GM19372 (cell line): Measurements from ENCODE around the gene KRTAP9-6.
"Not testable (repeated sequence)": the region's sequence is repeated elsewhere in the genome, so short reads cannot be mapped to it uniquely, and the experiment has no call there.

Source experiments
- ATAC-seq: cut with Tn5 transposase; IDR thresholded peaks from one replicate; pipeline ENCODE4 v1.9.1; 2021; ENCODE audit warnings: mild to moderate bottlenecking, low read depth, moderate library complexity; ENCODE audit not compliant: unreplicated experiment

Gene KRTAP9-6

DNA sequence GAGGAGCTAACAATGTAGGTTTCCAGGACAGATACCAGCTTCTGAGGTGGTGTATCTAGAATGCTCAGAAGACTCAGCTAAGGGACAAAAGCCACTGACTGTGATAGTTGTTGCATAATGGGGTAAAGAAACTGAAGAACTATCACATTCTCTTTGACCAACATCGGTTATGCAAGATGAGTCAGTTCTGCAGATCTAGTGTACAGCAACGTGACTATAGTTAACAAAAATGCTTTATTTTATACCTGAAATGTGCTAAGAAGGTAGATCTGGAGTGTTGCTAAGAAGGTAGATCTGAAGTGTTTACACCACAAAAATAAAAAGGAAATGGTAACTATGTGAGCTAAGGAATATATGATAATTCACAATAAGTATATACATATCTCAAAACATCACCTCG is 2.5 kb downstream of the KRTAP9-6 start:
- ATAC-seq, result no peak

DNA sequence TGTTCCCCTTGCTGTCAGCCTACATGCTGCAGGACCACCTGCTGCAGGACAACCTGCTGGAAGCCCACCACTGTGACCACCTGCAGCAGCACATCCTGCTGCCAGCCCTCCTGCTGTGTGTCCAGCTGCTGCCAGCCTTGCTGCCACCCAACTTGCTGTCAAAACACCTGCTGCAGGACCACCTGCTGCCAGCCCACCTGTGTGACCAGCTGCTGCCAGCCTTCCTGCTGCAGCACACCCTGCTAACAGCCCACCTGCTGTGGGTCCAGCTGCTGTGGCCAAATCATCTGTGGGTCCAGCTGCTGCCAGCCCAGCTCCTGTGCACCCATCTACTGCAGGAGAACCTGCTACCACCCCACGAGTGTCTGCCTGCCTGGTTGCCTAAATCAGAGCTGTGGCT is 6.1 kb downstream of the KRTAP9-6 start:
- not testable (repeated sequence) for ATAC-seq

DNA sequence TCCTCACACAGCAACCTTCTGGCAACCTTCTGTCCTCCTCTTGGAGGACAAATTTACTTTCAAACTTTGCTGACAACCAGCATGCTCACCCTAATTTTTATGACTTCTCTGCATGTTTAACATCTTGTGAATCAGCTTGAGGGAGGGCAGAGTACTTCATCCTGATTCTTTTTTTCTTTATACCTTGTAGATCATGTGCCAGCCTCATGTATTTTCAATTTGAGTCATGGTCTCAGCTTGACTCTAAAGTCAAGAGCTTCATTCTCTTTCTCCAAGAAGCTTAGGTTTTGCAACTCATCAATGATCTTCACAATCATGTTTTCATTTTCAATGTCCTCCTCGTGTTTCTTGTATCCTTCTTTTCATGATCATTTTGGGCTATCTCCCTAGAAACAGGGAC is 6.7 kb downstream of the KRTAP9-6 start:
- ATAC-seq, result no peak

DNA sequence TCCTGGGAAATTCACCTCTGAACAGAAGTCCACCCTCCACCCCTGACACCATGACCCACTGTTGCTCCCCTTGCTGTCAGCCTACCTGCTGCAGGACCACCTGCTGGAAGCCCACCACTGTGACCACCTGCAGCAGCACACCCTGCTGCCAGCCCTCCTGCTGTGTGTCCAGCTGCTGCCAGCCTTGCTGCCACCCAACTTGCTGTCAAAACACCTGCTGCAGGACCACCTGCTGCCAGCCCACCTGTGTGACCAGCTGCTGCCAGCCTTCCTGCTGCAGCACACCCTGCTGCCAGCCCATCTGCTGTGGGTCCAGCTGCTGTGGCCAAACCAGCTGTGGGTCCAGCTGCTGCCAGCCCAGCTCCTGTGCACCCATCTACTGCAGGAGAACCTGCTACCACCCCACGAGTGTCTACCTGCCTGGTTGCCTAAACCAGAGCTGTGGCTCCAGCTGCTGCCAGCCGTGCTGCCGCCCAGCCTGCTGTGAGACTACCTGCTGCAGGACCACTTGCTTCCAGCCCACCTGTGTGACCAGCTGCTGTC is 10.5 kb downstream of the KRTAP9-6 start, which contains the start of gene KRTAP9-7:
TSS of gene KRTAP9-7 (plus strand) at position 51 of the 543 bp plus-strand sequence. CDS start at position 51, 0 bp downstream.
- not testable (repeated sequence) for ATAC-seq

DNA sequence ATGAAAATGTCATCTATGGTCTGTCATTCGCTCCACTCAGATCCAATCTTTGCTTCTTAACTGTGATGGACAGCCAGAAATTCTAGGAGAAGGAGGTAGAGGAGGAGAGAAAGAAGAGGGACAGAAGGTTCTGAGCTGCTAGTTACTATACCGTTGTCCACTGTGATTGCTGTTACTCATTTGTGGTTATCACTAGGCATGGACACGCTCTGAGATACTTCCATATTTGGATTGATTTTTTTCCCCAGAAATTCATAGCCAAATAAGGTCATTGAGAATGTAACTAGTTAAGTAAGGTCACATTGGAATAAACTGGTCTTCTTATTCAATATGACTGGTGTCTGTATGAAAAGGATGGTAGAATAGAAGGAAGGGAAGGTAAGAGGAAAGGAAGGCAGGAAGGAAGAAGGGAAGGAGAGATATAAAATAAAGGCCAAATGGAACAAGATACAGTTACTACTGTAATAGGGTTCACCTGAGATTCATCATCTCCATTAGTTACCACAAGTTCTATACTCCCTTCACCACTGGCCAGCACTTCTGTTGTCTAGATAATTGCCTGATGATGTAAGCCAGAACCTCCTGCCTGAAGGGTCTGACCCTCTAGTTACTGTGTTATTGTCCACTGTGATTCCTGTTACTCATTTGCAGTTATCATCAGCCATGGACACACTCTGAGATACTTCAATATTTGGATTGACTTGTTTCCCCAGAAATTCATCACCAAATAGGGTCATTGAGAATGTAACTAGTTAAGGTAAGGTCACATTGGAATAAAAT is 13.2 kb downstream of the KRTAP9-6 start:
- no peak for ATAC-seq

DNA sequence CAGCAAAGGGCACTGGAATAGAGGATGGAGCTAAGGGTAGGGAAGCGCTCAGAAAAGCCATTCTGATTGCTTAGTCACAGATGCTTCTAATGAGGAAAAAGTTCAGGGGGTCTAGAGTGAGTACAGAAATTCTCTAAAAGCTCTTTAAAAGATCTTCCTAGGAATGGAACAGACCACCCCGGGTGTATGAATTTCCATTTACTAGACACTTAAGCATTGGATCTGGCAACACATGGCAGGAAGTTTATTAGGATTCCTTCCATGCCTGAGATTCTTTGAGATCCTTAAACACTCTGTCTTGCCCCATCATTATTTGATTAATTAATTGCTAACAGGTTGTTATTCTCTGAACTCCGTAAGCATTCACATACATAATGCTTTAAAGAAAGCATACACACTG is 18.9 kb downstream of the KRTAP9-6 start:
- no peak for ATAC-seq

DNA sequence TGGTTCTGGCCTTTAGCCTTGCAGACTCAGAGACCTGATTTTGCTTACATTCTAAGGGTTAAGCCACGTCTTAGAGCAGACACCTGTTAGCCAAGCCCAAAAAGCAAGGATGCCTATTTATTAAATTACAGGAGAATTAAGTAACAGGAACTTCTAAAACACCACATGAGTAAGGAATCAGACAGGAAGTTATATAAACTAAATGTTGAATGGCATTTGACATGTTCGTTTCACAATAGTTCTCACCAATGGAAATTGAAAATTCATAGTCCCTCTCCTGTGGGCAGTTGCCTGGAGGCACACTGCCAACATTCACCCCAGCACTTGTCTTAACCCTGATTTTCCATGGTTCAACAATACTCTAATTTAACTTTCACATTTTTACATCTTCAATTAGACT is 19.4 kb downstream of the KRTAP9-6 start:
- ATAC-seq, result no peak

DNA sequence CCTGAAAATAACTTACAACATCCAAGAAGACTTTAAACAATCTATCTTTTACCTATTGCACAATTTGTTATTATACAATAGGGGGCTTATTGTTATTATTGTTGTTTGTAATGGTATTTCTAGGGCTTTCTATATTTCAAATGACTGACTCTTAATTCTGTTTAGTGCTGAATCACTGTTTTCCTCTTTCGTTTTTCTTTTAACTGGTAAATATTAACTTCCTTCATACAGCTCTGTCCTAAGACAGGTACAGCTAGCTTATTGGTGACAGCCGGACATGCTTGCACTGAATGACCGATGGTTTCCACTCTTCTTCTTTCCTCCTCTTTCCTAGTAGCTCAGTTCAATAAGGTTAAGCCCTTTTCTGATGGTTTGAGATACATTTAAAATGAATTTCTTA is 21.9 kb downstream of the KRTAP9-6 start:
- ATAC-seq, result no peak

DNA sequence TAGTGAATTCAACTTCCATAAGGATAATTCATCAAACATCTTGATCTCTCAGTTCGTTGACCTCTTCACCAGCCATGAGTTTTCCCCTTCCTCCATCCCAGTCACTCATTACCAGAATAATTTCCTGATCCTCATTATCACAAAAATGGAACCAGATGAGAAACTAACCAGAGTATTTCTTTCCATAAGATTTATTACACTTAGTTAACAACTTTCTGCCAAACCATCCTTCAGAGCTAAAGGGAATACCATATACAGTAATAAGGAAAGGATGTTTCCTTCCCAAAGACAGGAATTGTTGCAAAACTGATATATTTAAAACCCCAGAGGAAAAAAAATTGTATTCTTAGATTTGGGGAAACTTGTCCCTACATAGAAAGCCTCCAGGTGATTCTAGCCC is 28.8 kb downstream of the KRTAP9-6 start:
- no peak for ATAC-seq

DNA sequence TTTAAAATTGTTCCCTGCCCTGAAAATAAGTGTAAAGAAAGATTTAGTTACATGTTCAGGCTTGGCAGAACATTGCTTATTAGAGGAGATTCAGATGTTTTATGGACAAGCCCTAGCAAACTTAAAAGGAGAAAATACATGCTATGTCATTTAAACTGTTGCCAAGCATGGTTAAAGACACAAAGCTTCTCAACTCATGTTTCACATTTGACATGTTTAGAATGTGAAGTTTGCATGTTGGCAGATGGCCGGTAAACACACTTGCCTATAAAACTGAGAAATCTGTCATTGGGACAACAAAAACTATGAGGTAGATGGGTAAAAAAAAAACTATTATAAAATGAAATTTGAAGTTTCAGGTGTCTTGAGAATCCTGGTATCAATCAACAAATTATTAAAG is 31.7 kb downstream of the KRTAP9-6 start:
- ATAC-seq, result no peak

DNA sequence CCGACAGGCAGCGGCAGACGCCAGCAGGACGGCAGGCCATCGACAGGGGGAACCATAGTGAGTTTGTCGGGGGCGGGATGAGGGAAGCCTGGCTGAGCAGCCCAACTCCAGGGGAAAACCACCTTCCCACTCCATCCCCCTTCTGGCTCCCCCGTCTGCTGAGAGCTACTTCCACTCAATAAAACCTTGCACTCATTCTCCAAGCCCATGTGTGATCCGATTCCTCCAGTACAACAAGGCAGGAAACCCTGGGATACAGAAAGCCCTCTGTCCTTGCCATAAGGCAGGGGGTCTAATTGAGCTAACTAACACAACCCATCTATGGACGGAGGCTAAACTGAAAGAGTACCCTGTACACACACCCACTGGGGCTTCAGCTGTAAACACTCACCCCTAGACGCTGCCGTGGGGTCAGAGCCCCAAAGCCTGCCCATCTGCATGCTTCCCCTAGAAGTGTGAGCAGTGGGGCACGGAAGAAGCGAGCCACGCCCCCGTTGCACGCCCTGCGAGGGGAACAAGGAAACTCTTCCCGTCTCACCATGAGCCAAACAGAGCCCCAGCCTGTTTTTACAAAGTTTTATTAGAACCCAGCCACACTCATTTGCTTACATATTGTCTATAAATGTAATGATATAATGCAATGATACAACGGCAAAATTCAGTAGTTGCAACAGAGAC is 33.4 kb downstream of the KRTAP9-6 start:
- no peak for ATAC-seq

DNA sequence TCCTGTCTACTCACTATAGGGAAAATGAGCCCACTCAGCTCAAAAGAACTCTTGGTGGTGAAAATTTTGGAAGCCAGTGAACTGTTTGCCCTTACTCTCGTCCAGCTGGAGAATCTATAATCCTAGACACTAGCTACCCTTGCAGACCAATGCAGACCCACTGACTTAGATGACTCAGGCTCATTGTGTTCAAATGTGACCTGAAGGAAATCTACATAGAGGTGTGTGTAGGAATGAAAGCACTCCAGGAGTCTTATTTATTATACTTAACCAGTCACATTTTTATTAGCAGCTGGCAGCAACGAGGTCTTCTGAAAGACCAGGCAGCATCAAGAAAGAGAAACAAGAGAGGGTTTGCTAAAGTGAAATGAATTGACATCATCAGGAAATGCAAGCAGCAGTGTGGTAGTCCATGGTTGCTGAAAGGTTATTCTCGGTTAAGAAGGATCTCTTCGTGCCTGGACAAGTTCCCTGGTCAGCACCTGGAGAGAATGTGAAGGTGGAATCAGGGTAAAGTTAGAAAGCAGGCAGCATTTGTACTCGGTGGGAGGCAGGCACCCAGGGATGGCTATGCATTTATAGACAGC is 36.1 kb downstream of the KRTAP9-6 start:
- no peak for ATAC-seq

DNA sequence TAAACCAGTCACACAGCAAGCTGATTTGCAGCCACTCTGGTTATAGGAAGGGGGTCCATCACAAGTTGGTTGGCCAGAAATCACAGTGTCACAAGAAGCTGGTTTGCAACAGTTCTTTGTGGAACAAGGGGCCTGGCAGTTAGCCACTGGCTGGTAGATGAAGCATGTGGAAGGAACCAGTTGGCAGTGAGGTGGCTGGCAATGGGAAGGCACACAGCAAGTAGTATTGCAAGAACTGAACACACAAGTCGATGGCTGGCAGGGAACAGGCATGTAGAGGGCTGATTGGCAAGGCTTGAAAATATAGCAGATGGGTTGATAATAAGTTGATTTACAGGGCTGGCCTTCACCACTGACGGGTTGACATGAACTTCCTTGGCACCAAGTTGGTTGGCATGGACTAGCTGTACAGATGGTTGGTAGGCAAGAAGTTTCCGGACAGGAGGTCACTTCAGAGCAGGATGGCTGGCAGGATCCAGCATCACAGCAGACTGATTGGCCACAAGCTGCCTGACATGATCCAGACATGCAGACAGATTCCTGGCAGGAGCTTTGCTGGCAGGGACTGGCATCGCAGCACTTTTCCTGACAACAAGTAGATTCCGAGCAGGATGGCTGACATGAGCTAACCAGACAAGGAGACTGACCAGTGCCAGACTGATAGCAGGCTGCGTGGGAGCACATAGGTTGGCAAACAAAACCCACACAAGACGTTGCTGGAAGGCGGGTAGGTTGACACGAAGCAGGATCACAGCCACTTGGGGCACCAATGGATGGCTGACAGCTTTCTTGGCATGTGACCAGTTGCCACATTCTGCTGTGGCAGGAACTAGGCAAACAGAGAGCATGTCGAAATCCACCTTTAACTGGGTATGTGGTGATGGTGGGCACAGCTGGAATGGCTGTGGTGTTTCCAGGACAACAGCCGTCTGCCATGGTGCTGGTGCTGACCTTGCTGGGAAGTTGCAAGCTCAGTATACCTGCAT is 37.0 kb downstream of the KRTAP9-6 start, which contains the start of gene KRTAP29-1:
TSS of gene KRTAP29-1 (minus strand) at position 936 of the 986 bp plus-strand sequence. CDS start at position 936, 0 bp downstream.
- ATAC-seq, result no peak

DNA sequence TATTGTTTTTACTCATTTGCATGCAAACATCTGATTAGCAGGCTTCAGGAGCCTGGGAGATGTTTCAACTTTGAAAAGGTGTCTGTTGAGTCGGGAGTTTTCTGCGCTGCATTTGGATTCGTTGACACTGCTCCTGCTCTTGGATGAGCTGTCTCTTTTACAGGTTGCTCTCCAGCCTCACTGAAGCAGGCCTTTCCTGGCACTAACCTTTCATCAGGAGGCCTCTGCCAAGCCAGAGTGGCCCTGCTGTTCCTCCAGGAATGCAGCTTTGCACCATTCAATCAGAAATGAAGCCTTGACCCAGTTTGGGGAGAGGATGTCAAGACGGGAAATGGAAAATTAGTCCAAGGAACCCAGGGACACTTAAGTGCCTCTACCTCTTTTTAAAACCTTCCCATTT is 37.8 kb downstream of the KRTAP9-6 start:
- ATAC-seq, result no peak

DNA sequence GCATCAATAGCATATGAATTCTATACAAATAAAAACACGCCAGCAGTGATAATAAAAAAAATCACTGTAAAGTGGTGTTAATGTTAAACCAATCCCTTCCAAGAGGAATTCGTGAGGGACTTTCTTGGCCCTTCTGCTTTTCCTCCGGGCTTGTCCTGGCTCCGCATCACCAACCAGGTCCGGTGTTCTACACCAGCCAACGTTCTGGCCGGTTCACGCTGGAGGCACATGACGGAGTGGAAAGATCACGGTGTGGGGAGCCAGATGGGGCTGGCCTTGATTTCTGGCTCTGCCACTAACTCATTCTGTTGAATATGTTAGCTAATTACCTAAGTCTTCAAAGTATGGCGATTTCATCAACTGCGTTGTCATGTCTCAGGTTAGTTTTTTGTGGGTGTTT is 38.9 kb downstream of the KRTAP9-6 start:
- no peak for ATAC-seq

DNA sequence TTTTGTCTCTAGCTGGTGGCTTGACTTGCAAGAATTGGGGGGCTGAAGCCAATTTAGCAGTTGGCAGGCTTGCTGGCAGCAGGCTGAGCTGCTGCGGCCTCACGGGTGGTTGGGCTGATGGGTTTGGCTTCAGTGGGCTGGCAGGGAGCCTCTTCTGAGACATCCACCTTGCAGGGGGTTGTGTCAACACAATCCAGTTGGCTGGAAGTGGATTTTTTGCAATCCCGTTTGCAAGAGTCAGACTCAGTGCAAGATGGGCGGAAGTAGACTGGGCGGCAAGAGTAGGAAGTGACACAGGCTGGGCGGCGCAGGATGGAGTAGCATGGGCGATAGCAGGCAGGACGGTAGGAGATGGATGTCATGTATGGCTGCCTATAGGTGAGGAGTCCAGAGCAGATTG is 42.5 kb downstream of the KRTAP9-6 start:
- ATAC-seq, result no peak

DNA sequence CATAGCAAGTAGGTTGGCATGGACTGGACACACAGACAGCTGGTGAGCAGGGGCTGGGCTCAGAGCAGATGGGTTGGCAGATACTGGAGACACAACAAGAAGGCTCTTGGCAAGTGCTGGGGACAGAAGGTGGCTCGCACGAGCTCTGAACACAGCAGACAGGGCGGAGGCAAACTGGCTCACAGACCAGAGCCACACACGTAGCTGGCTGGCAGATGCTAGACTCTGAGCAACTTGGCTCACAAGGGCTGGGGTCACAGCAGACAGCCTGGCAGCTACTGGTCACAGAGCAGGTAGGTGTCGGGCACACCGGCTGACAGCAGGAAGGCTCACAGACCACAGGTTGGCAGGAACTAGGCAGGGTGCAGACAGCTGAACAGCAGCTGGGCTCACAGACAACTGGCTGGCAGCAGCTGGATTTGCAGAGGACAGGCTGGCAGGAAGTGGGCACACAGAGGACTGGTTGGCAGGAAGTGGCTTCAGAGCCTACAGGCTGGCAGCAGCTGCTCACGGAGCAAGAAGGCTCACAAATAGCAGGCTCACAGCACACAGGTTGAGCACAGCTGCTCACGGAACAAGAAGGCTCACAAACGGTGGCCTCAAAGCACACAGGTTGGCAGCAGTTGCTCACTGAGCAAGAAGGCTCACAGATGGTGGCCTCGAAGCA is 43.2 kb downstream of the KRTAP9-6 start:
- no peak for ATAC-seq

DNA sequence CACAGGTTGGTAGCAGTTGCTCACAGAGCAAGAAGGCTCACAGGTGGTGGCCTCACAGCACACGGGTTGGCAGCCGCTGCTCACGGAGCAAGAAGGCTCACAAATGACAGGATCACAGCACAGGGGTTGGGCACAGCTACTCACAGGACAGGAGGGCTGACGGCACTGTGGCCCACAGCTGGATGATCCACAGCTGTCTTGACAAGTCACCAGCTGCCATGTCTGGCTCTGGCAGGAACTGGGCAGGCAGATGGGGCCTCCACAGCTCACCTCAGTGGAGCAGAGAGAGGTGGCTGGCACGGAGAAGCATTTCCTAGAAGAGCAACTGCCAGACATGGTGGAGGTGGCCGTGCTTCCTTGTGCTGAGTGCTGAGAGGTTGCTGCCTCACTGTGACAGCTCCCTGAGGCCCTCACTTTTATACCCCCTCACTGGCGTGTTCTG is 43.8 kb downstream of the KRTAP9-6 start, which contains the start of gene KRTAP16-1:
TSS of gene KRTAP16-1 (minus strand) at position 392 of the 442 bp plus-strand sequence. CDS start at position 336, 56 bp downstream.
- no peak for ATAC-seq

DNA sequence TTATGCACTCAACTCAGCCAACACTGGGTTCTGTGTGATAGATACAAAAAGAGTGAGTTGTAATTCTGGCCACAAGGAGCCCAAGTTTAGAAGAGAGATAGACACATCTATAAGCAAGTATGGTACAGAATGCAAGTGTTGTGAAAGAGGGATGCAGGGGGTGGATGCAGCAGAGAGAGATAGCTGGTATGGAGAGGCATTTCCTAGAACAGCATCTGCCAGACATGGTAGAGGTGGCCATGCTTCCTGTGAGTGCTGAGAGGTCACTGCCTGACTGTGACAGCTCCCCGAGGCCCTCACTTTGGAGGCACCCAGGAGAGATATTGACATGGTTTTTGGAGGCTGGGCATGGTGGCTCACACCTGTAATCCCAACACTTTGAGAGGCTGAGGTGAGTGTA is 45.9 kb downstream of the KRTAP9-6 start:
- no peak for ATAC-seq
